ENCODE data around the gene THBS2. TPM values are rescaled to one million over a fixed set of nuclear protein-coding genes. Genes with fewer than 3 reads are reported as not detected.

THBS2 gene
- total RNA-seq, 2 experiments from 2014 or later = not detected

DNA sequence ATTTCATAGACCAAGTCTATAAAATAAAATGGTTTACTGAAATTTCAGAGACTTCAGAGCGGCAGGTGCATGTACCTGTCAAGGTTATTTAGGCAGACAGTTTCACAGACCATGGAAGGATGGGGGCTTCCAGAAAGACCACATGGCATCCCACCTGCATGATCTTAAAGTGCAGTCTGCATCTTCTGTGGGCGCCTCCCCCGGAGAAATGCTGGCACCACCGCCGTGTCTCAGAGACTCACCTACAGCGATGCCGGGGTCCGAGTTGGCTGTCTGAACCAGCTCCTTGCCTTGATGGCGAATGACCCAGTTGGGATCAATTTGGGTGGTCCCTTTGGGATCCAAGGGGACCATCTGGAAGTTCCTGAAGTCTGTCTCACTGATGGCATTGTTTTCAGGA lies 30.6 kb downstream of the THBS2 start:
- Histone ChIP-seq H3K27ac (ENCODE audit: low read depth, low read length, poor library complexity, severe bottlenecking) (no peak overlapping the region), H3K36me3 (ENCODE audit: insufficient read depth, low read length) (no peaks in the 10 kb centered on the region), H3K79me2 (ENCODE audit: insufficient read depth, low read depth, low read length) (no peaks in the 10 kb centered on the region), H2AFZ (ENCODE audit: low read length) (no peak overlapping the region), H4K20me1 (ENCODE audit: insufficient read depth, low read length) (no peaks in the 10 kb centered on the region), H3K4me3 (ENCODE audit: low read depth, low read length, poor library complexity, severe bottlenecking) (no peak overlapping the region), H3K9me3 (ENCODE audit: low read length) (no peaks in the 10 kb centered on the region), H3K4me1 (ENCODE audit: insufficient read depth, low read length, poor library complexity, severe bottlenecking) (no peaks in the 10 kb centered on the region), H3K4me2 (ENCODE audit: low read length) (no peak overlapping the region), H3K9me2 (ENCODE audit: insufficient read depth, low read length) (no peaks in the 10 kb centered on the region)
- DNase-seq (ENCODE audit: low spot score) = no peak
- no TSS peak for BruUV-seq (replicated peaks)
- POLR2A ChIA-PET = no interaction called here
- no peak for TF ChIP-seq EZH2phosphoT487 (IDR thresholded peaks at IDR 0.05; ENCODE audit: borderline replicate concordance, low read depth, low read length)
- TF ChIP-seq, protein P1, sequence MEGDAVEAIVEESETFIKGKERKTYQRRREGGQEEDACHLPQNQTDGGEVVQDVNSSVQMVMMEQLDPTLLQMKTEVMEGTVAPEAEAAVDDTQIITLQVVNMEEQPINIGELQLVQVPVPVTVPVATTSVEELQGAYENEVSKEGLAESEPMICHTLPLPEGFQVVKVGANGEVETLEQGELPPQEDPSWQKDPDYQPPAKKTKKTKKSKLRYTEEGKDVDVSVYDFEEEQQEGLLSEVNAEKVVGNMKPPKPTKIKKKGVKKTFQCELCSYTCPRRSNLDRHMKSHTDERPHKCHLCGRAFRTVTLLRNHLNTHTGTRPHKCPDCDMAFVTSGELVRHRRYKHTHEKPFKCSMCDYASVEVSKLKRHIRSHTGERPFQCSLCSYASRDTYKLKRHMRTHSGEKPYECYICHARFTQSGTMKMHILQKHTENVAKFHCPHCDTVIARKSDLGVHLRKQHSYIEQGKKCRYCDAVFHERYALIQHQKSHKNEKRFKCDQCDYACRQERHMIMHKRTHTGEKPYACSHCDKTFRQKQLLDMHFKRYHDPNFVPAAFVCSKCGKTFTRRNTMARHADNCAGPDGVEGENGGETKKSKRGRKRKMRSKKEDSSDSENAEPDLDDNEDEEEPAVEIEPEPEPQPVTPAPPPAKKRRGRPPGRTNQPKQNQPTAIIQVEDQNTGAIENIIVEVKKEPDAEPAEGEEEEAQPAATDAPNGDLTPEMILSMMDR (conservative IDR thresholded peaks at IDR 0.05; ENCODE audit: low read length) = no peak
- intact Hi-C loops (cut with micrococcal nuclease; ENCODE audit: unreplicated experiment) = no loop called here
- CTCF ChIA-PET (ENCODE audit: unreplicated experiment) = no interaction called here

DNA sequence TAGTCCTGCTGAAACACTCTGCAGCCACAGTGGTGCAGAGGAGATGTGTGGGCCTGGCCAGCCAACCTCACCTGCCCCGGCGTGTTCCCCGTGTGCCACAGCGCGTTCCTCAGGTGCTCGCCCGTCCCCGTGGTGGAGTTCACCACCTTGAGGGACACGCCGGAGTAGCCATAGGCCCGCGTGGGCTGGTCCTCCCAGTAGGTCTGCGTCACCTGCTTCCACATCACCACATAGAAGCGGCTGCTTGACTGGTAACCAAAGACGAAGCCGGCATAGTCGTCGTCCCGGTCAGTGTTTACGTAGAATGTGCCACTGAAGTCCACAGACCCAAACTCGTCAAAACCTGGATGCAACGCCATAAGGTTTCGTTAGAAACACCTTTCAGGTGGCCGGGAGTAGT lies 31.5 kb downstream of the THBS2 start:
- no peaks in the 10 kb centered on the region for H3K36me3 ChIP-seq (ENCODE audit: insufficient read depth, low read length)
- TF ChIP-seq, protein P1 (conservative IDR thresholded peaks at IDR 0.05; ENCODE audit: low read length) = no peak
- TF ChIP-seq EZH2phosphoT487 (IDR thresholded peaks at IDR 0.05; ENCODE audit: borderline replicate concordance, low read depth, low read length) = no peak
- no peaks in the 10 kb centered on the region for H3K4me1 ChIP-seq (ENCODE audit: insufficient read depth, low read length, poor library complexity, severe bottlenecking)
- ChIA-PET CTCF (ENCODE audit: unreplicated experiment) (no interaction called here), POLR2A (no interaction called here)
- no peaks in the 10 kb centered on the region for H4K20me1 ChIP-seq (ENCODE audit: insufficient read depth, low read length)
- no peaks in the 10 kb centered on the region for H3K9me2 ChIP-seq (ENCODE audit: insufficient read depth, low read length)
- no peak overlapping the region for H3K4me2 ChIP-seq (ENCODE audit: low read length)
- no peaks in the 10 kb centered on the region for H3K79me2 ChIP-seq (ENCODE audit: insufficient read depth, low read depth, low read length)
- H3K27ac ChIP-seq (ENCODE audit: low read depth, low read length, poor library complexity, severe bottlenecking) = no peak overlapping the region
- no peak overlapping the region for H3K4me3 ChIP-seq (ENCODE audit: low read depth, low read length, poor library complexity, severe bottlenecking)
- intact Hi-C loops (cut with micrococcal nuclease; ENCODE audit: unreplicated experiment) = no loop called here
- DNase-seq (ENCODE audit: low spot score) = no peak
- H3K9me3 ChIP-seq (ENCODE audit: low read length) = no peaks in the 10 kb centered on the region
- no TSS peak for BruUV-seq (replicated peaks)
- no peak overlapping the region for H2AFZ ChIP-seq (ENCODE audit: low read length)

DNA sequence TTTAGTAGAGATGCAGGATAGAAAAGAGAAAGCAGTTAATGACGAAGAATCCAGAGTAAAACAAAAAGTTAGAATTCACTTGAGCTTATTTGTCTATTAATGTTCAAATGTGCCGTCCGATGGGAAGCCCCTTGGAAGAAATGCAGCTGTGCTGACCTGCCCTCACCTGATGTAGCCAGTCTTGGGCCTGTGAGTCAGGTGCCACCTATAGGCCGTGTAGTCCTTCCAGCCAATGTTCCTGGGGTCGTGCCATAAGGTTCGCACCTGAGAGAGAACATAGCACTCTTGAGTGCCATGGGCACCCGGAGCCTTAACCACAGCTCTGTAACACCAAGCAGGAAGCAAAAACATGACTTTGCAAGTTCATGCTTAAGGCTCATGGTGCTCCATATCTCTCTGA lies 32.4 kb downstream of the THBS2 start:
- Histone ChIP-seq H2AFZ (ENCODE audit: low read length) (no peak overlapping the region), H3K27ac (ENCODE audit: low read depth, low read length, poor library complexity, severe bottlenecking) (no peak overlapping the region), H3K4me2 (ENCODE audit: low read length) (no peak overlapping the region), H3K4me3 (ENCODE audit: low read depth, low read length, poor library complexity, severe bottlenecking) (no peak overlapping the region), H4K20me1 (ENCODE audit: insufficient read depth, low read length) (no peaks in the 10 kb centered on the region), H3K79me2 (ENCODE audit: insufficient read depth, low read depth, low read length) (no peaks in the 10 kb centered on the region), H3K36me3 (ENCODE audit: insufficient read depth, low read length) (no peaks in the 10 kb centered on the region), H3K4me1 (ENCODE audit: insufficient read depth, low read length, poor library complexity, severe bottlenecking) (no peaks in the 10 kb centered on the region), H3K9me3 (ENCODE audit: low read length) (no peaks in the 10 kb centered on the region), H3K9me2 (ENCODE audit: insufficient read depth, low read length) (no peaks in the 10 kb centered on the region)
- no peak for DNase-seq (ENCODE audit: low spot score)
- intact Hi-C loops (cut with micrococcal nuclease; ENCODE audit: unreplicated experiment) = no loop called here
- TF ChIP-seq EZH2phosphoT487 (IDR thresholded peaks at IDR 0.05; ENCODE audit: borderline replicate concordance, low read depth, low read length) = no peak
- TF ChIP-seq, protein P1 (conservative IDR thresholded peaks at IDR 0.05; ENCODE audit: low read length) = no peak
- no TSS peak for BruUV-seq (replicated peaks)
- ChIA-PET CTCF (ENCODE audit: unreplicated experiment) (no interaction called here), POLR2A (no interaction called here)

Data from OCI-LY7 (cell line).